K562 (cell line): Measurements from ENCODE around the gene PSMC3IP. TPM values are rescaled to one million over a fixed set of nuclear protein-coding genes. Genes with fewer than 3 reads are reported as not detected.
A peak's percentile ranks its signal among the peaks of the same experiment; 100 is the strongest.

ENCODE experiments used
- ARHGAP35 ChIP-seq: fragments of 450-650 bp; IDR thresholded peaks from 2 replicates; pipeline ENCODE4 v1.6.1; 2018; ENCODE audit not compliant: partially characterized antibody
- EGR1 ChIP-seq: fragments of 450-650 bp; conservative IDR thresholded peaks from 2 replicates; pipeline ENCODE4 v1.6.1; 2017; ENCODE audit warnings: mild to moderate bottlenecking
- JUND ChIP-seq, 2 experiments: IDR thresholded peaks; 2 replicates in 1 of 2; 3 replicates in 1 of 2; pipeline ENCODE4 v1.6.1; 2011; ENCODE audit warnings: borderline replicate concordance in 2 of 2, low read depth in 2 of 2, low read length in 2 of 2, improper control_type of control experiment in 1 of 2, missing biosample characterization in 1 of 2, missing genetic modification characterization in 1 of 2, missing genetic modification reagents in 1 of 2
- LARP7 ChIP-seq: fragments of 450-650 bp; IDR thresholded peaks from 2 replicates; pipeline ENCODE4 v1.6.1; 2016
- MBD2 ChIP-seq: sonication (generic); IDR thresholded peaks from 2 replicates; pipeline ENCODE4 v1.6.1; 2016; ENCODE audit warnings: low read depth, borderline replicate concordance
- MEF2A ChIP-seq: IDR thresholded peaks from 2 replicates; pipeline ENCODE4 v1.6.1; 2011; ENCODE audit warnings: low read depth, mild to moderate bottlenecking, low read length, moderate library complexity; ENCODE audit not compliant: control insufficient read depth
- NR4A1 ChIP-seq, 2 experiments: fragments of 250-450 bp in 1 of 2; fragments of 450-650 bp in 1 of 2; sonication (Bioruptor Pico) in 1 of 2; IDR thresholded peaks; 2 replicates each; pipeline versions ENCODE4 v1.4.0 to v1.6.1; 2016 to 2020; ENCODE audit warnings: mild to moderate bottlenecking in 2 of 2, missing compliant biosample characterization in 1 of 2, missing genetic modification characterization in 1 of 2, moderate library complexity in 1 of 2
- RAD51 ChIP-seq: fragments of 450-650 bp; IDR thresholded peaks from 2 replicates; pipeline ENCODE4 v1.7.1; 2016; ENCODE audit warnings: low read depth, mild to moderate bottlenecking, borderline replicate concordance
- RFX1 ChIP-seq: fragments of 450-650 bp; IDR thresholded peaks from 2 replicates; pipeline ENCODE4 v1.6.1; 2016; ENCODE audit warnings: mild to moderate bottlenecking, moderate library complexity
- SRSF3 ChIP-seq: fragments of 200-400 bp; formaldehyde crosslinking; IDR thresholded peaks from 2 replicates; pipeline ENCODE4 v1.6.1; 2016; ENCODE audit warnings: mild to moderate bottlenecking, low read length, moderate library complexity; ENCODE audit not compliant: insufficient read depth
- STAG1 ChIP-seq: sonication (generic); formaldehyde crosslinking; IDR thresholded peaks from 2 replicates; pipeline ENCODE4 v1.5.0; 2020; ENCODE audit warnings: missing genetic modification reagents, borderline replicate concordance
- ZNF174 ChIP-seq: fragments of 250-450 bp; sonication (Bioruptor Pico); IDR thresholded peaks from 2 replicates; pipeline ENCODE4 v1.4.0; 2020; ENCODE audit warnings: mild to moderate bottlenecking
- ZNF695 ChIP-seq: fragments of 450-650 bp; formaldehyde crosslinking; IDR thresholded peaks from 2 replicates; pipeline ENCODE4 v1.4.0; 2020; ENCODE audit warnings: mild to moderate bottlenecking, moderate library complexity
- polyA plus RNA-seq, 8 experiments: library from polyadenylated mRNA; depleted of rRNA in 4 of 8; stranded (reverse) in 5 of 8; unstranded in 3 of 8; fragments of >200 nt; fragmentation: Nextera tagmentation in 2 of 8; fragmentation: Illumina TruSeq in 1 of 8; extraction: Ambion mirVana in 2 of 8; extraction: Trizol in 1 of 8; gene quantifications; 2 replicates each; pipeline versions ENCODE4 v1.2.1 to v1.2.3, GENCODE V29; 2011 to 2014; ENCODE audit warnings: inconsistent platforms in 1 of 8, missing spikeins in 1 of 8
- total RNA-seq, 7 experiments: library from RNA; depleted of rRNA in 6 of 7; stranded (reverse); fragments of >200 nt in 6 of 7; fragmentation: Illumina TruSeq in 2 of 7; extraction: Trizol in 2 of 7; gene quantifications; 2 replicates each; pipeline versions ENCODE4 v1.2.1 to v1.2.3, GENCODE V29; 2011 to 2021; ENCODE audit warnings: low replicate concordance in 1 of 7
- TF ChIP-seq, protein P1 (sequence below): fragments of 150-350 bp; IDR thresholded peaks from 2 replicates; pipeline ENCODE4 v1.6.1; 2014; ENCODE audit warnings: low read depth, mild to moderate bottlenecking, low read length, borderline replicate concordance
- TF ChIP-seq, protein P2 (sequence below): fragments of 450-650 bp; formaldehyde crosslinking; IDR thresholded peaks from 2 replicates; pipeline ENCODE4 v1.4.0; 2022; ENCODE audit warnings: mild to moderate bottlenecking, moderate library complexity
- TF ChIP-seq, protein P3 (sequence below): fragments of 250-450 bp; sonication (Bioruptor Pico); IDR thresholded peaks from 2 replicates; pipeline ENCODE4 v1.8.0; 2021; ENCODE audit warnings: moderate library complexity, mild to moderate bottlenecking, inconsistent platforms
- TF ChIP-seq, protein P4 (sequence below): sonication (generic); formaldehyde crosslinking; IDR thresholded peaks from 2 replicates; pipeline ENCODE4 v1.4.0; 2020; ENCODE audit warnings: mild to moderate bottlenecking, missing genetic modification reagents

PSMC3IP gene
- total and polyA plus RNA-seq, 9 of the 15 experiments (the other 6 are each of a cell fraction or from before 2014, with no cell fraction given) = 13.8 to 65.6 (median 32.8) TPM

DNA sequence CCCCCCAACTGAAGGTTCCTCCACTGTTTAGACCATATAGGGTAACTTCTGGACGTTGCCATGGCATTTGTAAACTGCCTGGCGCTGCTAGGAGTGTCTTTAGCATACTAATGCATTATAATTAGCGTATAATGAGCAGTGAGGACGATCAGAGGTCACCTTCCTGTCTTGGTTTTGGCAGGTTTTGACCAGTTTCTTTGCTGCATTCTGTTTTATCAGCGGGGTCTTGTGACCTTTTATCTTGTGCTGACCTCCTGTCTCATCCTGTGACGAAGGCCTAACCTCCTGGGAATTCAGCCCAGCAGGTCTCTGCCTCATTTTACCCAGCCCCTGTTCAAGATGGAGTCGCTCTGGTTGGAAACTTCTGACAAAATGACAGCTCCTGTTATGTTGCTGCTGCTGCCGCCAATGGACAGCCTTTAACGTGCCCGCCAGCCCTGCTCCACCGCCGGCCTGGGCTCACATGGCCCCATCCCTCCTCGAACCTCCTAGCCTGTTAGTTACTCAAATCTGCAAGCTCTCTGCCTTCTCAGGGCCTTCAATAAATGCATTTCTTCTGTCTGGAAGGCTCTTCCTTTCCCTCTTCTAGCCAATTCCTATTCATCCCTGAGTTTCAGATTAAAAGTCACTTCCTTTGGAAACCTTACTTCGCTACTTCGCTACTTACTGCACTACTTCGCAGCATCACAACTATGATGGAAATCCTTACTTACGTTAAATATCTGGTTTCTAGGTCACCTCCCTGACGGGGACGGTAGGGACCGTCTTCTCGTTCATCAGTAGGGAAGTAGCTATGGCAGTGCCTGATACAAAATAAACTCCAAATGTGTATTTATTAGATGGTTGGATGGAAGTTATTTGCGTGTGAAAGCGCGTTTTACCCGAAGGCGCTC, 42.1 kb downstream of the PSMC3IP start (continued):
- TF ChIP-seq MBD2 = no peak
- peak; percentile 99 for TF ChIP-seq NR4A1 (CRISPR knock-in tag; IDR thresholded peaks at IDR 0.05)
- TF ChIP-seq NR4A1 (tag; IDR thresholded peaks at IDR 0.05) = peak; percentile 99
- TF ChIP-seq ZNF695 (CRISPR knock-in tag) = peak; percentile 90; the same call in 1 of the 2 replicates
- TF ChIP-seq RFX1 = no peak; the same call in 1 of the 2 replicates
- TF ChIP-seq SRSF3 = no peak
- no peak for TF ChIP-seq JUND (IDR thresholded peaks at IDR 0.05; ENCODE audit: borderline replicate concordance, low read depth, low read length)
- no peak; the same call in 2 of the 3 replicates for TF ChIP-seq JUND (tag; IDR thresholded peaks at IDR 0.05; ENCODE audit: borderline replicate concordance, low read depth, low read length)
- TF ChIP-seq, protein P1, sequence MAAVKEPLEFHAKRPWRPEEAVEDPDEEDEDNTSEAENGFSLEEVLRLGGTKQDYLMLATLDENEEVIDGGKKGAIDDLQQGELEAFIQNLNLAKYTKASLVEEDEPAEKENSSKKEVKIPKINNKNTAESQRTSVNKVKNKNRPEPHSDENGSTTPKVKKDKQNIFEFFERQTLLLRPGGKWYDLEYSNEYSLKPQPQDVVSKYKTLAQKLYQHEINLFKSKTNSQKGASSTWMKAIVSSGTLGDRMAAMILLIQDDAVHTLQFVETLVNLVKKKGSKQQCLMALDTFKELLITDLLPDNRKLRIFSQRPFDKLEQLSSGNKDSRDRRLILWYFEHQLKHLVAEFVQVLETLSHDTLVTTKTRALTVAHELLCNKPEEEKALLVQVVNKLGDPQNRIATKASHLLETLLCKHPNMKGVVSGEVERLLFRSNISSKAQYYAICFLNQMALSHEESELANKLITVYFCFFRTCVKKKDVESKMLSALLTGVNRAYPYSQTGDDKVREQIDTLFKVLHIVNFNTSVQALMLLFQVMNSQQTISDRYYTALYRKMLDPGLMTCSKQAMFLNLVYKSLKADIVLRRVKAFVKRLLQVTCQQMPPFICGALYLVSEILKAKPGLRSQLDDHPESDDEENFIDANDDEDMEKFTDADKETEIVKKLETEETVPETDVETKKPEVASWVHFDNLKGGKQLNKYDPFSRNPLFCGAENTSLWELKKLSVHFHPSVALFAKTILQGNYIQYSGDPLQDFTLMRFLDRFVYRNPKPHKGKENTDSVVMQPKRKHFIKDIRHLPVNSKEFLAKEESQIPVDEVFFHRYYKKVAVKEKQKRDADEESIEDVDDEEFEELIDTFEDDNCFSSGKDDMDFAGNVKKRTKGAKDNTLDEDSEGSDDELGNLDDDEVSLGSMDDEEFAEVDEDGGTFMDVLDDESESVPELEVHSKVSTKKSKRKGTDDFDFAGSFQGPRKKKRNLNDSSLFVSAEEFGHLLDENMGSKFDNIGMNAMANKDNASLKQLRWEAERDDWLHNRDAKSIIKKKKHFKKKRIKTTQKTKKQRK = no peak
- TF ChIP-seq LARP7 = no peak
- no peak for TF ChIP-seq STAG1
- no peak for TF ChIP-seq RAD51
- peak; percentile 81; the same call in 1 of the 2 replicates for TF ChIP-seq ZNF174 (CRISPR knock-in tag)
- TF ChIP-seq, protein P2, sequence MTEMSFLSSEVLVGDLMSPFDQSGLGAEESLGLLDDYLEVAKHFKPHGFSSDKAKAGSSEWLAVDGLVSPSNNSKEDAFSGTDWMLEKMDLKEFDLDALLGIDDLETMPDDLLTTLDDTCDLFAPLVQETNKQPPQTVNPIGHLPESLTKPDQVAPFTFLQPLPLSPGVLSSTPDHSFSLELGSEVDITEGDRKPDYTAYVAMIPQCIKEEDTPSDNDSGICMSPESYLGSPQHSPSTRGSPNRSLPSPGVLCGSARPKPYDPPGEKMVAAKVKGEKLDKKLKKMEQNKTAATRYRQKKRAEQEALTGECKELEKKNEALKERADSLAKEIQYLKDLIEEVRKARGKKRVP (CRISPR knock-in tag) = peak; percentile 84
- no peak for TF ChIP-seq ARHGAP35
- no peak for TF ChIP-seq MEF2A
- TF ChIP-seq, protein P3, sequence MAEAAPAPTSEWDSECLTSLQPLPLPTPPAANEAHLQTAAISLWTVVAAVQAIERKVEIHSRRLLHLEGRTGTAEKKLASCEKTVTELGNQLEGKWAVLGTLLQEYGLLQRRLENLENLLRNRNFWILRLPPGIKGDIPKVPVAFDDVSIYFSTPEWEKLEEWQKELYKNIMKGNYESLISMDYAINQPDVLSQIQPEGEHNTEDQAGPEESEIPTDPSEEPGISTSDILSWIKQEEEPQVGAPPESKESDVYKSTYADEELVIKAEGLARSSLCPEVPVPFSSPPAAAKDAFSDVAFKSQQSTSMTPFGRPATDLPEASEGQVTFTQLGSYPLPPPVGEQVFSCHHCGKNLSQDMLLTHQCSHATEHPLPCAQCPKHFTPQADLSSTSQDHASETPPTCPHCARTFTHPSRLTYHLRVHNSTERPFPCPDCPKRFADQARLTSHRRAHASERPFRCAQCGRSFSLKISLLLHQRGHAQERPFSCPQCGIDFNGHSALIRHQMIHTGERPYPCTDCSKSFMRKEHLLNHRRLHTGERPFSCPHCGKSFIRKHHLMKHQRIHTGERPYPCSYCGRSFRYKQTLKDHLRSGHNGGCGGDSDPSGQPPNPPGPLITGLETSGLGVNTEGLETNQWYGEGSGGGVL (CRISPR knock-in tag) = peak; percentile 90
- TF ChIP-seq, protein P4, sequence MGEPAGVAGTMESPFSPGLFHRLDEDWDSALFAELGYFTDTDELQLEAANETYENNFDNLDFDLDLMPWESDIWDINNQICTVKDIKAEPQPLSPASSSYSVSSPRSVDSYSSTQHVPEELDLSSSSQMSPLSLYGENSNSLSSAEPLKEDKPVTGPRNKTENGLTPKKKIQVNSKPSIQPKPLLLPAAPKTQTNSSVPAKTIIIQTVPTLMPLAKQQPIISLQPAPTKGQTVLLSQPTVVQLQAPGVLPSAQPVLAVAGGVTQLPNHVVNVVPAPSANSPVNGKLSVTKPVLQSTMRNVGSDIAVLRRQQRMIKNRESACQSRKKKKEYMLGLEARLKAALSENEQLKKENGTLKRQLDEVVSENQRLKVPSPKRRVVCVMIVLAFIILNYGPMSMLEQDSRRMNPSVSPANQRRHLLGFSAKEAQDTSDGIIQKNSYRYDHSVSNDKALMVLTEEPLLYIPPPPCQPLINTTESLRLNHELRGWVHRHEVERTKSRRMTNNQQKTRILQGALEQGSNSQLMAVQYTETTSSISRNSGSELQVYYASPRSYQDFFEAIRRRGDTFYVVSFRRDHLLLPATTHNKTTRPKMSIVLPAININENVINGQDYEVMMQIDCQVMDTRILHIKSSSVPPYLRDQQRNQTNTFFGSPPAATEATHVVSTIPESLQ (CRISPR knock-in tag) = no peak
- no peak for TF ChIP-seq EGR1
